A549 treated with AZD9567 at 1 μM for 4 hours (cell line): ENCODE results near the gene PRKAR2B. TPM values are rescaled to one million over a fixed set of nuclear protein-coding genes. Genes with fewer than 3 reads are reported as not detected.

Experiments
- total RNA-seq: library from RNA; stranded (reverse); fragments of 200-300 nt; extraction: Qiagen RNA extraction; gene quantifications from 5 replicates; pipeline ENCODE4 v1.2.3, GENCODE V29; 2022; ENCODE audit not compliant: insufficient read depth

The PRKAR2B gene
- 2.1 to 3.7 TPM (median 3.4 TPM) in 5 replicates for total RNA-seq

DNA sequence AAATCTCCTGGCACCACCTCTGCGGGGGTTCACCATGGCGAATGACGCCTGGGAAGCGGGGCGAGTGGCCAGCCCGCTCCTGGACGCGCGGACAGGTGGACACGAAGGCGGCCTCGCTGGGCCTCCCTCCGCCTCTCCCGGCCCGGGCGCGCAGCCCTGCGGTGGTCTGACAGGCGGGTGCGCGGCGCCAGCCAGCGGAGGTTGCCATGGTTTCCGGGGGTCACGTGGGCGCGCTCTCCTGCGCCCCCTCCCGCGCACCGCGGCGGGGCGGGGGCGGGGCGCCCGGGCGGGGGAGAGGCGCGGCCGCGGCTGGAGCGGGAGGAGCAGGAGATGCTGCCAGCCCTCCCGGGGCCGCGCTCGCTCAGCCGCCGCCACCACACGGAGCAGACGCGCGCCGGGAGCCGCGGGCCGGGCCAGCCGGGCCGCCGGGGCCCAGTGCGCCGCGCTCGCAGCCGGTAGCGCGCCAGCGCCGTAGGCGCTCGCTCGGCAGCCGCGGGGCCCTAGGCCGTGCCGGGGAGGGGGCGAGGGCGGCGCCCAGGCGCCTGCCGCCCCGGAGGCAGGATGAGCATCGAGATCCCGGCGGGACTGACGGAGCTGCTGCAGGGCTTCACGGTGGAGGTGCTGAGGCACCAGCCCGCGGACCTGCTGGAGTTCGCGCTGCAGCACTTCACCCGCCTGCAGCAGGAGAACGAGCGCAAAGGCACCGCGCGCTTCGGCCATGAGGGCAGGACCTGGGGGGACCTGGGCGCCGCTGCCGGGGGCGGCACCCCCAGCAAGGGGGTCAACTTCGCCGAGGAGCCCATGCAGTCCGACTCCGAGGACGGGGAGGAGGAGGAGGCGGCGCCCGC, at the start of gene PRKAR2B:
PRKAR2B (plus strand) TSS at position 359 of the 848 bp plus-strand sequence; CDS start at position 562, 203 bp downstream.

GRCh38 chr7:107168233-107169119, 124.0 kb downstream of the PRKAR2B start, which contains the start of gene HBP1:
Gene HBP1, plus strand, starts transcription at chr7:107169003. Its CDS starts 10,891 bp downstream, at chr7:107179894.

Other genes starting within 250 kb of the PRKAR2B start
- gene PIK3CG, start 179.4 kb upstream of the PRKAR2B start, total RNA-seq: 0.03 TPM in 1 of 5 replicates, not detected in the others
- gene HBP1, start 124.3 kb downstream of the PRKAR2B start, total RNA-seq: 14.6 to 24.2 TPM (median 19.7 TPM) in 5 replicates